SK-N-SH treated with all-trans-retinoic acid at 6 μM for 48 hours (cell line): ENCODE results near the gene OTUD5.

Experiments
- CSDC2 ChIP-seq: fragments of 250-450 bp; sonication (Bioruptor Pico); IDR thresholded peaks from 2 replicates; pipeline ENCODE4 v1.5.0; 2020; ENCODE audit warnings: mild to moderate bottlenecking, moderate library complexity
- RARB ChIP-seq: fragments of 250-450 bp; sonication (Bioruptor Pico); IDR thresholded peaks from 2 replicates; pipeline ENCODE4 v1.8.0; 2021; ENCODE audit warnings: mild to moderate bottlenecking, moderate library complexity
- ZFP3 ChIP-seq: fragments of 250-450 bp; sonication (Bioruptor Pico); IDR thresholded peaks from 2 replicates; pipeline ENCODE4 v1.5.0; 2020; ENCODE audit warnings: mild to moderate bottlenecking, moderate library complexity
- ZFP30 ChIP-seq: fragments of 450-650 bp; formaldehyde crosslinking; IDR thresholded peaks from 2 replicates; pipeline ENCODE4 v1.5.0; 2022; ENCODE audit warnings: mild to moderate bottlenecking, moderate library complexity
- TF ChIP-seq, protein P1 (sequence below): fragments of 250-450 bp; sonication (Bioruptor Pico); IDR thresholded peaks from 2 replicates; pipeline ENCODE4 v1.5.1; 2021; ENCODE audit warnings: mild to moderate bottlenecking, moderate library complexity
- TF ChIP-seq, protein P2 (sequence below): fragments of 250-450 bp; sonication (Bioruptor Pico); IDR thresholded peaks from 2 replicates; pipeline ENCODE4 v1.8.0; 2020; ENCODE audit warnings: mild to moderate bottlenecking, moderate library complexity, borderline replicate concordance

DNA sequence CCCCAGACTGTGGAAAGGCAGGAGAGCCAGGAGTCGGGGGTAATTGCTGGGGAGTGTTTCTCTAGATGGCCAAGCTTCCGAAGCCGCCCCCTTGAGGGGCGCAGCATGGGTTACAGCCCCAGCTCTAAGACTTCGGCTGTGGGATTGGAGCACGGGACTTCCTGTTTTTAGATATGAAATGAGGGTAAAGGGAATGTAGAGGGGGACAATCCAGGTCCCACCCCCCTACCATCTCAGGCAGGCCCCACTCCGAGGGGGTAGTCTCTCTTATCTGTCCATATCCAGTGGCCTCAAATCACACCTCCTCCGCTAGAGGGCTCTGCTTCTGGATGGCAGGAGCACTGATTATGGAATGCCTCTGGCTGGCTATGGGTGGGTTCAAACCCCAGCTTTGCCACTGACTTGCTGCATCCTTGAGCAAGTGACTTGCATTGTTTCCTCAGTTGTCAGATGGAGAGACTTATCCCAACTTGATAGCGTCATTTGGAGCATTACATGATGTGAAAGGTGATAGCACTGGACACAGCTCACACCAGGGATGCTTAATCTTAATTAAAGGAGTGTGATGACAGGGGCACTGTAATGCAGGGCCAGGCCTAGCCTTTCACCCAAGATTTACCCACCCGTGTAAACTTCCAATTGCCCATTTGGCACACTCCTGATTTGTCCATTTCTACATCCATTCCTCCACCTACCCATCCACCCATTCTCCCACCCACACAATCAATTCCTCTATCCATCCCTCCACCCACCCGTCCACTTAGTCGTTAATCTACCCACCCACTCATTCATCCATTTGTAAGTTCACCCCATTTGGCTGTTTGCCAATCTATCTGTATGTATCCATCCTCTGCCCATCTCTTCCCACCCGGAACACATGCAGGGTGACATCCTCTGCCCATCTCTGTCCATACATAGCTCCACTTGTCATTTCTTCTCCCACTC is 15.1 kb upstream of the OTUD5 start:
- no peak for TF ChIP-seq CSDC2
- TF ChIP-seq, protein P1, sequence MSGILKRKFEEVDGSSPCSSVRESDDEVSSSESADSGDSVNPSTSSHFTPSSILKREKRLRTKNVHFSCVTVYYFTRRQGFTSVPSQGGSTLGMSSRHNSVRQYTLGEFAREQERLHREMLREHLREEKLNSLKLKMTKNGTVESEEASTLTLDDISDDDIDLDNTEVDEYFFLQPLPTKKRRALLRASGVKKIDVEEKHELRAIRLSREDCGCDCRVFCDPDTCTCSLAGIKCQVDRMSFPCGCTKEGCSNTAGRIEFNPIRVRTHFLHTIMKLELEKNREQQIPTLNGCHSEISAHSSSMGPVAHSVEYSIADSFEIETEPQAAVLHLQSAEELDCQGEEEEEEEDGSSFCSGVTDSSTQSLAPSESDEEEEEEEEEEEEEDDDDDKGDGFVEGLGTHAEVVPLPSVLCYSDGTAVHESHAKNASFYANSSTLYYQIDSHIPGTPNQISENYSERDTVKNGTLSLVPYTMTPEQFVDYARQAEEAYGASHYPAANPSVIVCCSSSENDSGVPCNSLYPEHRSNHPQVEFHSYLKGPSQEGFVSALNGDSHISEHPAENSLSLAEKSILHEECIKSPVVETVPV (CRISPR knock-in tag) = no peak
- TF ChIP-seq, protein P2, sequence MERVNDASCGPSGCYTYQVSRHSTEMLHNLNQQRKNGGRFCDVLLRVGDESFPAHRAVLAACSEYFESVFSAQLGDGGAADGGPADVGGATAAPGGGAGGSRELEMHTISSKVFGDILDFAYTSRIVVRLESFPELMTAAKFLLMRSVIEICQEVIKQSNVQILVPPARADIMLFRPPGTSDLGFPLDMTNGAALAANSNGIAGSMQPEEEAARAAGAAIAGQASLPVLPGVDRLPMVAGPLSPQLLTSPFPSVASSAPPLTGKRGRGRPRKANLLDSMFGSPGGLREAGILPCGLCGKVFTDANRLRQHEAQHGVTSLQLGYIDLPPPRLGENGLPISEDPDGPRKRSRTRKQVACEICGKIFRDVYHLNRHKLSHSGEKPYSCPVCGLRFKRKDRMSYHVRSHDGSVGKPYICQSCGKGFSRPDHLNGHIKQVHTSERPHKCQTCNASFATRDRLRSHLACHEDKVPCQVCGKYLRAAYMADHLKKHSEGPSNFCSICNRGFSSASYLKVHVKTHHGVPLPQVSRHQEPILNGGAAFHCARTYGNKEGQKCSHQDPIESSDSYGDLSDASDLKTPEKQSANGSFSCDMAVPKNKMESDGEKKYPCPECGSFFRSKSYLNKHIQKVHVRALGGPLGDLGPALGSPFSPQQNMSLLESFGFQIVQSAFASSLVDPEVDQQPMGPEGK (CRISPR knock-in tag) = no peak
- TF ChIP-seq ZFP30 (CRISPR knock-in tag) = no peak
- no peak for TF ChIP-seq RARB (CRISPR knock-in tag)
- no peak for TF ChIP-seq ZFP3 (CRISPR knock-in tag)
